H1 (cell line): ENCODE data around the gene DOK7. TPM values are rescaled to one million over a fixed set of nuclear protein-coding genes. Genes with fewer than 3 reads are reported as not detected.

Experiments used
- CTCF ChIA-PET: fragments of 300-600 bp; sonication (Branson Sonifier 250); formaldehyde crosslinking; loops from one replicate; lab custom pipeline; 2021; ENCODE audit not compliant: partially characterized antibody; lab: Charles Lee
- POLR2A ChIA-PET: fragments of 300-600 bp; sonication (Branson Sonifier 250); formaldehyde crosslinking; loops from one replicate; lab custom pipeline; 2021; ENCODE audit warnings: inconsistent platforms; ENCODE audit not compliant: partially characterized antibody; lab: Charles Lee
- DNase-seq, 2 experiments: peaks; one replicate each; pipeline versions ENCODE4 v3.0.0 to v3.0.0-alpha.2; 2010 to 2022; ENCODE audit warnings: low spot score in 2 of 2, low read depth in 1 of 2, mixed read lengths in 1 of 2
- FAIRE-seq: peaks from 2 replicates; lab custom pipeline; 2011; peaks lifted over from hg19 to GRCh38; lab: Jason Lieb, UNC
- H2AFZ ChIP-seq: 2 replicates; pipeline ENCODE4 v1.8.1; 2012; ENCODE audit warnings: low read length, inconsistent platforms
- H2AK5ac ChIP-seq: 2 replicates; pipeline ENCODE4 v1.6.1; 2013; ENCODE audit warnings: low read depth, low read length
- H2BK120ac ChIP-seq: replicated peaks from 2 replicates; pipeline ENCODE3; 2013; ENCODE audit warnings: low read depth, low read length, inconsistent platforms
- H2BK12ac ChIP-seq: 2 replicates; pipeline ENCODE4 v1.6.1; 2013; ENCODE audit warnings: low read depth, low read length
- H2BK15ac ChIP-seq: 2 replicates; pipeline ENCODE4 v1.6.1; 2013; ENCODE audit warnings: low read length
- H2BK20ac ChIP-seq: 2 replicates; pipeline ENCODE4 v1.6.1; 2013; ENCODE audit warnings: low read length
- H2BK5ac ChIP-seq: 2 replicates; pipeline ENCODE4 v1.6.1; 2013; ENCODE audit warnings: low read depth, low read length
- H3K14ac ChIP-seq: 2 replicates; pipeline ENCODE4 v1.6.1; 2013; ENCODE audit warnings: inconsistent platforms; ENCODE audit not compliant: insufficient read length
- H3K18ac ChIP-seq: 2 replicates; pipeline ENCODE4 v1.6.1; 2013; ENCODE audit warnings: low read length; ENCODE audit errors: extremely low read depth
- H3K23ac ChIP-seq: 2 replicates; pipeline ENCODE4 v1.6.1; 2013; ENCODE audit warnings: inconsistent platforms; ENCODE audit not compliant: insufficient read length
- H3K23me2 ChIP-seq: 2 replicates; pipeline ENCODE4 v1.6.1; 2013; ENCODE audit warnings: low read depth, low read length
- H3K27ac ChIP-seq: 2 replicates; pipeline ENCODE4 v1.6.1; 2011; ENCODE audit warnings: low read depth, low read length, inconsistent platforms
- H3K27me3 ChIP-seq, 4 experiments: replicated peaks in 1 of 4; 1 replicate in 1 of 4; 2 replicates in 3 of 4; pipeline versions ENCODE4 v1.6.1 to v1.8.1; 2011 to 2013; ENCODE audit warnings: low read length in 3 of 4, mild to moderate bottlenecking in 3 of 4, inconsistent platforms in 2 of 4, mixed read lengths in 2 of 4, moderate library complexity in 1 of 4; ENCODE audit not compliant: control insufficient read depth in 3 of 4, insufficient read depth in 3 of 4; ENCODE audit errors: extremely low read depth in 1 of 4
- H3K36me3 ChIP-seq, 4 experiments: 2 replicates each; pipeline versions ENCODE4 v1.6.1 to v1.8.1; 2011 to 2013; ENCODE audit warnings: mild to moderate bottlenecking in 4 of 4, low read length in 3 of 4, moderate library complexity in 2 of 4, control low read depth in 1 of 4, inconsistent platforms in 1 of 4; ENCODE audit not compliant: insufficient read depth in 4 of 4, control insufficient read depth in 2 of 4
- H3K4ac ChIP-seq: replicated peaks from 2 replicates; pipeline ENCODE3; 2013; ENCODE audit warnings: low read length, low read depth, mixed read lengths, inconsistent platforms; ENCODE audit not compliant: insufficient read length
- H3K4me1 ChIP-seq, 4 experiments: replicated peaks in 1 of 4; 1 replicate in 1 of 4; 2 replicates in 3 of 4; pipeline versions ENCODE4 v1.6.1 to v1.8.1; 2011 to 2013; ENCODE audit warnings: low read length in 3 of 4, inconsistent platforms in 2 of 4, mixed read lengths in 1 of 4; ENCODE audit not compliant: insufficient read depth in 4 of 4, control insufficient read depth in 3 of 4
- H3K4me2 ChIP-seq, 2 experiments: 2 replicates each; pipeline versions ENCODE4 v1.6.1 to v1.8.1; 2011 to 2013; ENCODE audit warnings: low read depth in 2 of 2, low read length in 2 of 2, control low read depth in 1 of 2, inconsistent platforms in 1 of 2, mild to moderate bottlenecking in 1 of 2; ENCODE audit not compliant: insufficient read depth in 1 of 2
- H3K4me3 ChIP-seq, 4 experiments: fragments of 200-600, 300-600 bp in 1 of 4; sonication (generic), shearing (Covaris generic), sonication (Bioruptor Twin) in 1 of 4; 2 replicates each; pipeline versions ENCODE4 v1.5.1 to v1.8.1; 2011 to 2016; ENCODE audit warnings: low read length in 4 of 4, low read depth in 3 of 4, control low read depth in 2 of 4, inconsistent platforms in 2 of 4, mild to moderate bottlenecking in 2 of 4, mixed read lengths in 1 of 4, moderate library complexity in 1 of 4; ENCODE audit not compliant: insufficient read depth in 2 of 4; ENCODE audit errors: extremely low read depth in 1 of 4
- H3K56ac ChIP-seq: replicated peaks from 2 replicates; pipeline ENCODE3; 2013; ENCODE audit warnings: low read depth, mild to moderate bottlenecking, mixed read lengths, low read length, inconsistent platforms; ENCODE audit not compliant: insufficient read length
- H3K79me1 ChIP-seq: 2 replicates; pipeline ENCODE4 v1.6.1; 2013; ENCODE audit warnings: low read depth, low read length, control low read depth
- H3K79me2 ChIP-seq, 2 experiments: 2 replicates each; pipeline versions ENCODE4 v1.6.1 to v1.8.1; 2012 to 2013; ENCODE audit warnings: low read length in 2 of 2, mild to moderate bottlenecking in 2 of 2, inconsistent platforms in 1 of 2; ENCODE audit not compliant: insufficient read depth in 2 of 2, control insufficient read depth in 1 of 2
- H3K9ac ChIP-seq, 4 experiments: replicated peaks in 1 of 4; 1 replicate in 1 of 4; 2 replicates in 3 of 4; pipeline versions ENCODE4 v1.6.1 to v1.8.1; 2011 to 2013; ENCODE audit warnings: low read depth in 3 of 4, low read length in 3 of 4, control low read depth in 2 of 4, mild to moderate bottlenecking in 2 of 4, moderate library complexity in 2 of 4, inconsistent platforms in 1 of 4; ENCODE audit errors: extremely low read depth in 1 of 4
- H3K9me3 ChIP-seq, 2 experiments: 2 replicates each; pipeline versions ENCODE4 v1.6.1 to v1.8.1; 2012 to 2013; ENCODE audit warnings: mild to moderate bottlenecking in 2 of 2, moderate library complexity in 2 of 2, control low read depth in 1 of 2, inconsistent platforms in 1 of 2, low read depth in 1 of 2, low read length in 1 of 2, mixed read lengths in 1 of 2; ENCODE audit not compliant: insufficient read depth in 2 of 2
- H4K20me1 ChIP-seq, 2 experiments: replicated peaks in 1 of 2; 2 replicates each; pipeline versions ENCODE3 to v1.8.1; 2011 to 2013; ENCODE audit warnings: inconsistent platforms in 2 of 2, low read length in 2 of 2, mild to moderate bottlenecking in 1 of 2; ENCODE audit not compliant: insufficient read depth in 2 of 2, control insufficient read depth in 1 of 2
- H4K5ac ChIP-seq: 2 replicates; pipeline ENCODE4 v1.6.1; 2013; ENCODE audit warnings: low read length, low read depth, mixed read lengths, inconsistent platforms; ENCODE audit not compliant: insufficient read length
- H4K8ac ChIP-seq: 2 replicates; pipeline ENCODE4 v1.8.0; 2013; ENCODE audit warnings: mild to moderate bottlenecking, moderate library complexity, low read length, inconsistent platforms; ENCODE audit not compliant: insufficient read depth; ENCODE audit errors: extremely low read depth
- H4K91ac ChIP-seq: replicated peaks from 2 replicates; pipeline ENCODE3; 2013; ENCODE audit warnings: low read length, mixed read lengths, inconsistent platforms; ENCODE audit not compliant: insufficient read length
- CEBPB ChIP-seq: IDR thresholded peaks from 2 replicates; pipeline ENCODE4 v1.6.1; 2012; ENCODE audit warnings: low read depth, low read length
- EP300 ChIP-seq, 2 experiments: IDR thresholded peaks; 1 replicate in 1 of 2; 2 replicates in 1 of 2; pipeline ENCODE4 v1.6.1; 2011 to 2012; ENCODE audit warnings: low read depth in 2 of 2, low read length in 2 of 2, mild to moderate bottlenecking in 2 of 2, borderline replicate concordance in 1 of 2, inconsistent platforms in 1 of 2, moderate library complexity in 1 of 2
- MAFK ChIP-seq: IDR thresholded peaks from 2 replicates; pipeline ENCODE4 v1.6.1; 2012; ENCODE audit warnings: low read depth, mild to moderate bottlenecking, improper control_type of control experiment, low read length
- NRF1 ChIP-seq: IDR thresholded peaks from 2 replicates; pipeline ENCODE4 v1.6.1; 2011; ENCODE audit warnings: mild to moderate bottlenecking, low read depth, low read length, improper control_type of control experiment
- RBBP5 ChIP-seq: IDR thresholded peaks from 2 replicates; pipeline ENCODE4 v1.7.1; 2012; ENCODE audit warnings: low read depth, mild to moderate bottlenecking, inconsistent platforms, low read length, moderate library complexity, borderline replicate concordance
- SIRT6 ChIP-seq: IDR thresholded peaks from one replicate; pipeline ENCODE4 v1.7.1; 2012; ENCODE audit warnings: low read length, inconsistent platforms
- SIX5 ChIP-seq: IDR thresholded peaks from 2 replicates; pipeline ENCODE4 v1.6.1; 2011; ENCODE audit warnings: mild to moderate bottlenecking, low read depth, low read length
- SP1 ChIP-seq: IDR thresholded peaks from 2 replicates; pipeline ENCODE4 v1.6.1; 2011; ENCODE audit warnings: low read depth, low read length
- TEAD4 ChIP-seq: IDR thresholded peaks from 2 replicates; pipeline ENCODE4 v1.6.1; 2012; ENCODE audit warnings: low read depth, low read length, inconsistent platforms, mixed read lengths
- USF2 ChIP-seq: IDR thresholded peaks from 2 replicates; pipeline ENCODE4 v1.6.1; 2011; ENCODE audit warnings: low read length, improper control_type of control experiment
- WGBS, 2 experiments: shearing (Covaris generic) in 1 of 2; methylation state at CpG; one replicate each; pipeline versions ENCODE4 v1.1.6 to v1.1.7; 2013 to 2015; ENCODE audit warnings: low lambda C conversion rate in 2 of 2, mixed read lengths in 2 of 2, inconsistent platforms in 1 of 2, low coverage in 1 of 2, missing lambda C conversion rate in 1 of 2; ENCODE audit not compliant: insufficient replicate concordance in 2 of 2, insufficient coverage in 1 of 2, insufficient read length in 1 of 2; ENCODE audit errors: extremely low coverage in 1 of 2, missing lambda C conversion rate in 1 of 2; 5-methylcytosine and 5-hydroxymethylcytosine counted together
- polyA plus RNA-seq, 7 experiments: library from polyadenylated mRNA; depleted of rRNA in 3 of 7; stranded (reverse) in 5 of 7; unstranded in 2 of 7; fragments of >200 nt in 5 of 7; fragments of 200-250 nt in 2 of 7; gene quantifications; 1 replicate in 5 of 7; 2 replicates in 1 of 7; 4 replicates in 1 of 7; pipeline versions ENCODE4 v1.2.1 to v1.2.3, GENCODE V29; 2011 to 2013; ENCODE audit warnings: missing spikeins in 2 of 7, mixed read lengths in 2 of 7
- total RNA-seq: library from RNA; stranded (reverse); fragmentation: NEBNext Ultra II Directional; extraction: Animal tissue kit (Norgen Biotek cat#: 25700); gene quantifications from 2 replicates; pipeline ENCODE4 v1.2.1, GENCODE V29; 2021
- TF ChIP-seq, protein P1 (sequence below): IDR thresholded peaks from 2 replicates; pipeline ENCODE4 v1.6.1; 2012; ENCODE audit warnings: inconsistent platforms

Gene DOK7
- total and polyA plus RNA-seq, 2 of the 8 experiments (the other 6 are each of a cell fraction or from before 2014, with no cell fraction given): 0.32 TPM; not detected in 1

DNA sequence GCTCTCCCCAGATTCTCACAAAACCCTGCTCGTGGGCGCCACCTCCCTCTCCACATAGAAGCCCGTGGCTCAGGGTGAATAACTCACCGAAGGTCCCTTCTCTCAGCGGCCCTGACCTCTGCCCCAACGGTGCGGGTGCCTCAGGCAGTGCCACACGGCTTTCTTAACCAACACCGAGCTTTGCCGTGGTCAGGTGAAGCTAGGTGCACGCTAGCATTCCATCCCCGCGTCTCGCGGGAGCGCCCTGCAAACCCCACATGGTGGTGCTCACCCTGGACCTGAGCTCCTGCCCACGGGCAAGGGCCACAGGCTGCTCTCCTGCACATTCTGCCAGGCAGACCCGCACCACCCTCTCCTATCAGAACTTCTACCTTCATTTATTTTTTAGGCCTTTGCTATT, 50.7 kb downstream of the DOK7 start:
- no peak for TF ChIP-seq NRF1
- no peak for TF ChIP-seq EP300 (IDR thresholded peaks at IDR 0.05; ENCODE audit: borderline replicate concordance in 1 of 2, low read depth in 2 of 2, low read length in 2 of 2)
- no peak for TF ChIP-seq SIX5
- TF ChIP-seq MAFK: no peak
- no peak for TF ChIP-seq CEBPB
- no peak for TF ChIP-seq TEAD4
- no peak for TF ChIP-seq USF2
- TF ChIP-seq SP1: no peak
- no peak for TF ChIP-seq RBBP5
- TF ChIP-seq SIRT6: no peak
- TF ChIP-seq, protein P1, sequence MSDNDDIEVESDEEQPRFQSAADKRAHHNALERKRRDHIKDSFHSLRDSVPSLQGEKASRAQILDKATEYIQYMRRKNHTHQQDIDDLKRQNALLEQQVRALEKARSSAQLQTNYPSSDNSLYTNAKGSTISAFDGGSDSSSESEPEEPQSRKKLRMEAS: no peak

More for the DNA sequence above, 50.7 kb downstream of the DOK7 start:
- ChIA-PET CTCF (interaction anchor here (0.8 to 5.8 kb wide), 19 partner anchors 11 to 367 kb away, joined by 3 to 72 read pairs (median 4); no protein-coding TSS in a partner anchor), POLR2A (interaction anchor here (0.9 to 4.2 kb wide), 2 partner anchors 12 to 17 kb away, joined by 3 to 15 read pairs; no protein-coding TSS in a partner anchor)
- Histone ChIP-seq H4K20me1 (peaks cover 8 to 27% of the 10 kb centered on the region in 2 experiments), H3K23me2 (no peaks in the 10 kb centered on the region), H3K79me2 (no peaks in the 10 kb centered on the region), H3K14ac (no peak overlapping the region), H3K4me3 (no peak overlapping the region), H2BK5ac (no peak overlapping the region), H3K27me3 (no peaks in the 10 kb centered on the region), H3K4me2 (no peak overlapping the region), H2BK120ac (no peak overlapping the region), H2AK5ac (no peak overlapping the region), H3K9ac (no peak overlapping the region), H2BK15ac (no peak overlapping the region), H3K9me3 (no peaks in the 10 kb centered on the region), H3K36me3 (peaks cover 13 to 64% (median 46%) of the 10 kb centered on the region in 4 experiments; a peak in 7 of 8 replicates), H2BK12ac (no peak overlapping the region), H3K27ac (no peak overlapping the region), H4K5ac (no peak overlapping the region), H2BK20ac (no peak overlapping the region), H3K4ac (no peak overlapping the region), H2AFZ (no peak overlapping the region), H3K56ac (no peak overlapping the region), H3K23ac (no peak overlapping the region), H4K8ac (no peak overlapping the region), H4K91ac (no peak overlapping the region), H3K79me1 (peaks cover 7% of the 10 kb centered on the region; the same call in 1 of the 2 replicates), H3K4me1 (0 out of 7 replicates have a peak, but pooled peaks cover 0 to 2% (median under 1%) of the 10 kb centered on the region in 4 experiments), H3K18ac (no peak overlapping the region)
- 89% methylated on average over 18 of the region's 18 CpGs; no CpG with 5 or more reads in 1 of the 2 experiments for WGBS, 2 experiments
- DNase-seq (no peak), FAIRE-seq (no peak)
